Sigmoid colon (tissue), 7 donors: ENCODE measurements around the gene NCKAP5L. TPM values are rescaled to one million over a fixed set of nuclear protein-coding genes. Genes with fewer than 3 reads are reported as not detected.

Source experiments
- DNase-seq: peaks from one replicate; pipeline ENCODE4 v3.0.0-alpha.2; 2019
- H3K27ac ChIP-seq, 4 donors: fragments of 200-600 bp; sonication (generic); one replicate each; pipeline ENCODE4 v1.5.1; 2016 to 2019; ENCODE audit warnings: mild to moderate bottlenecking in 1 of 4
- H3K27me3 ChIP-seq, 3 donors: fragments of 200-600 bp; sonication (generic); one replicate each; pipeline ENCODE4 v1.5.1; 2019; ENCODE audit warnings: mild to moderate bottlenecking in 1 of 3
- H3K36me3 ChIP-seq, 4 donors: fragments of 200-600 bp; sonication (generic); one replicate each; pipeline ENCODE4 v1.5.1; 2016 to 2019
- H3K4me1 ChIP-seq, 4 donors: fragments of 200-600 bp; sonication (generic); one replicate each; pipeline ENCODE4 v1.5.1; 2017 to 2019
- H3K4me3 ChIP-seq, 4 donors: fragments of 200-600 bp; sonication (generic); one replicate each; pipeline ENCODE4 v1.5.1; 2017 to 2019; ENCODE audit warnings: mild to moderate bottlenecking in 2 of 4, moderate library complexity in 1 of 4
- H3K9me3 ChIP-seq, 4 donors: fragments of 200-600 bp in 3 of 4; sonication (generic) in 3 of 4; one replicate each; pipeline versions ENCODE4 v1.5.1 to v1.6.1; 2013 to 2019
- CTCF ChIP-seq, 4 experiments: fragments of 450-650 bp in 3 of 4; fragments of 200-600 bp in 1 of 4; IDR thresholded peaks; one replicate each; pipeline ENCODE4 v1.5.1; 2016 to 2019; ENCODE audit warnings: antibody characterized with exemption in 4 of 4, mild to moderate bottlenecking in 3 of 4, moderate library complexity in 2 of 4
- EP300 ChIP-seq, 4 donors: sonication (generic); formaldehyde crosslinking; IDR thresholded peaks; one replicate each; pipeline ENCODE4 v1.6.1; 2017; ENCODE audit warnings: antibody characterized with exemption in 4 of 4
- POLR2A ChIP-seq, 2 donors: fragments of 450-650 bp; IDR thresholded peaks; one replicate each; pipeline ENCODE4 v1.6.1; 2016; ENCODE audit warnings: antibody characterized with exemption in 2 of 2, mild to moderate bottlenecking in 2 of 2, moderate library complexity in 2 of 2
- POLR2AphosphoS5 ChIP-seq, 4 donors: sonication (generic); formaldehyde crosslinking; IDR thresholded peaks; one replicate each; pipeline ENCODE4 v1.6.1; 2017; ENCODE audit warnings: antibody characterized with exemption in 4 of 4
- whole genome bisulfite sequencing, 2 donors: extraction: QIAGEN DNeasy Blood & Tissue Kit; methylation state at CpG; one replicate each; pipeline ENCODE4 v1.1.7; 2013; 5-methylcytosine and 5-hydroxymethylcytosine counted together
- intact Hi-C: fragments of 100-400 bp; cut with DNase I; formaldehyde crosslinking; loops from one replicate; pipeline ENCODE4 v1.15.1; 2023
- polyA plus RNA-seq, 3 donors: library from polyadenylated mRNA; stranded (reverse); fragments of 200-250 nt; gene quantifications; one replicate each; pipeline ENCODE4 v1.2.3, GENCODE V29; 2013
- total RNA-seq, 4 donors: library from RNA; depleted of rRNA; stranded (reverse); fragments of >200 nt; gene quantifications; one replicate each; pipeline ENCODE4 v1.1.0, GENCODE V29; 2016
- donor health status: healthy with polysubstance abuse.
- donor health status: Bipolar disorder and iron deficiency.
- donor health status: healthy.

Gene NCKAP5L
- total and polyA plus RNA-seq, 7 donors: 0.92 to 23.3 (median 10.0) TPM

GRCh38 chr12:49806877-49807276, 21.3 kb downstream of the NCKAP5L start:
- TF ChIP-seq EP300 (IDR thresholded peaks at IDR 0.05) (no peak), POLR2AphosphoS5 (IDR thresholded peaks at IDR 0.05) (no peak), CTCF (IDR thresholded peaks at IDR 0.05) (no peak), POLR2A (IDR thresholded peaks at IDR 0.05) (no peak)
- no peak overlapping the region for H3K4me3 ChIP-seq
- WGBS, 2 donors: 86 to 93% methylated on average over 7 of the region's 7 CpGs
- no peak for DNase-seq
- no peaks in the 10 kb centered on the region for H3K9me3 ChIP-seq
- peaks cover 17 to 46% (median 26%) of the 10 kb centered on the region in 4 donors for H3K36me3 ChIP-seq
- intact Hi-C loops: no loop called here
- H3K4me1 ChIP-seq: peaks cover 0 to 37% (median 33%) of the 10 kb centered on the region in 4 donors
- H3K27ac ChIP-seq: no peak overlapping the region
- no peaks in the 10 kb centered on the region for H3K27me3 ChIP-seq

GRCh38 chr12:49806321-49806813, 21.8 kb downstream of the NCKAP5L start:
- H3K36me3 ChIP-seq: peaks cover 22 to 51% (median 31%) of the 10 kb centered on the region in 4 donors
- no peak for TF ChIP-seq POLR2A (IDR thresholded peaks at IDR 0.05)
- no peak for TF ChIP-seq POLR2AphosphoS5 (IDR thresholded peaks at IDR 0.05)
- TF ChIP-seq CTCF (IDR thresholded peaks at IDR 0.05): no peak
- TF ChIP-seq EP300 (IDR thresholded peaks at IDR 0.05): no peak

GRCh38 chr12:49805409-49805808, 22.8 kb downstream of the NCKAP5L start:
- Histone ChIP-seq H3K4me3 (no peak overlapping the region), H3K4me1 (peaks cover 0 to 29% (median 25%) of the 10 kb centered on the region in 4 donors), H3K9me3 (no peaks in the 10 kb centered on the region), H3K27me3 (no peaks in the 10 kb centered on the region), H3K27ac (no peak overlapping the region), H3K36me3 (peaks cover 26 to 61% (median 39%) of the 10 kb centered on the region in 4 donors)
- no peak for TF ChIP-seq POLR2AphosphoS5 (IDR thresholded peaks at IDR 0.05)
- TF ChIP-seq CTCF (IDR thresholded peaks at IDR 0.05): no peak
- TF ChIP-seq EP300 (IDR thresholded peaks at IDR 0.05): no peak
- no peak for TF ChIP-seq POLR2A (IDR thresholded peaks at IDR 0.05)
- 93 to 94% methylated on average over 5 of the region's 5 CpGs for WGBS, 2 donors
- intact Hi-C loops: no loop called here
- DNase-seq: no peak

More at GRCh38 chr12:49806321-49806813, 21.8 kb downstream of the NCKAP5L start:
- DNase-seq: no peak
- Histone ChIP-seq H3K4me3 (no peak overlapping the region), H3K9me3 (no peaks in the 10 kb centered on the region), H3K27ac (no peak overlapping the region), H3K27me3 (no peaks in the 10 kb centered on the region), H3K4me1 (peaks cover 0 to 37% (median 32%) of the 10 kb centered on the region in 4 donors)
- intact Hi-C loops: no loop called here
- 57 to 82% methylated on average over 7 of the region's 7 CpGs for WGBS, 2 donors

GRCh38 chr12:49804821-49805220, 23.4 kb downstream of the NCKAP5L start:
- no peaks in the 10 kb centered on the region for H3K9me3 ChIP-seq
- peaks cover 26 to 67% (median 39%) of the 10 kb centered on the region in 4 donors for H3K36me3 ChIP-seq

More at GRCh38 chr12:49804821-49805220, 23.4 kb downstream of the NCKAP5L start:
- no peak for TF ChIP-seq POLR2AphosphoS5 (IDR thresholded peaks at IDR 0.05)
- TF ChIP-seq POLR2A (IDR thresholded peaks at IDR 0.05): no peak
- TF ChIP-seq CTCF (IDR thresholded peaks at IDR 0.05): no peak
- no peak for TF ChIP-seq EP300 (IDR thresholded peaks at IDR 0.05)
- intact Hi-C loops: no loop called here
- no peak for DNase-seq
- Histone ChIP-seq H3K27ac (no peak overlapping the region), H3K4me3 (no peak overlapping the region), H3K27me3 (no peaks in the 10 kb centered on the region), H3K4me1 (peaks cover 0 to 23% (median 19%) of the 10 kb centered on the region in 4 donors)
- WGBS, 2 donors: 93 to 95% methylated on average over 10 of the region's 10 CpGs
